ENCODE measurements around the gene ECSCR.
A peak's percentile ranks its signal among the peaks of the same experiment; 100 is the strongest.

Gene ECSCR

DNA sequence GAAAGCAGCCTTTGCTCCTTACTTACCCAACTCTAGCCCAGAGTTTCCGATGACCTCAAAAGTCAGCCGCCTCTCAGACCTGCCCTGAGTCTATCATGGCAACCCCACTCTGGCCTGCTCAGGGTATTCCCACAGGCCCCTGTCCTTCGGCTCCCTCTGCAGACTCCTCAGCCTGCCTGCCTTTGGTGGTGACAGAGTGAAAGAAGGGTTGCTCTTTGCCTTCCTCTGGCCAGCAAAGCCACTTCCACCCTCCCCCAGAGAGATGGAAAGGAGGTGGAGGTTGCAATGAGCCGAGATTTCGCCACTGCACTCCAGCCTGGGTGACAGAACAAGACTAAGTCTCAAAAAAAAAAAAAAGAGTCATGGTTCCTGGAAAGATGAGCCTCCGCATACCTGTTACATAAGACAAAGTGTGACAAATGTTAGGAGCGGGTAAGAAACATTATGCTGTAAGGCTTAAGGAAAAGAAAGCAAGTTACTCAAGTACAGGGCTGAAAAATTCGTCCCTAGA lies 5.9 kb upstream of the ECSCR start:
- TF ChIP-seq CTCF (IDR thresholded peaks at IDR 0.05; ENCODE audit: low read length, missing control alignments), result no peak
- DNase-seq (ENCODE audit: low read depth), result no peak
- H3K4me3 ChIP-seq (replicated peaks; ENCODE audit: low read depth, low read length), result no peak overlapping the region

DNA sequence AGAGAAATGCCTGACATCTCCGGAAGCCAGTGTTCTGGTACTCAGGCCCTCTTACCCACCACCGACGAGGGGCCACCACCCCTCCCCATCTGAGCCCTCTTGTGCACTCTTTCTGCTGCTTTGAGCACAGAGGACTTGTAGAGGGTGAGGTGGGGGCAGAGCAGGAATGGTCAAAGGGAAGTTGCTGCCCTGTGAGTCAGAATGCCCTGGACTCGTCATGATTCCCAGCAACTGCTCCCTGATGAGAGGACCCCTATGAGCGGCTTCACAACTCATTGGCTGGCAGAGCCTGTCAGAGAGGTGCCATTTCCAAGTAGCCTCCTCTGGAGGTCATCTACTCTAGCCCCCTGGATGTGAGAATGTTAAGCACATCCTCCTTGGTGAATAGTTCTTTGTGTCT lies 845 bp downstream of the ECSCR start:
- peak overlapping the region; percentile 46 for H3K4me3 ChIP-seq (replicated peaks; ENCODE audit: low read depth, low read length)
- DNase-seq (ENCODE audit: low read depth), result peak; percentile 69

GRCh38 chr5:139461176-139461575 lies 1.4 kb downstream of the ECSCR start:
- peak overlapping the region; percentile 46 for H3K4me3 ChIP-seq (replicated peaks; ENCODE audit: low read depth, low read length)
- DNase-seq (ENCODE audit: low read depth), result no peak
- TF ChIP-seq CTCF (IDR thresholded peaks at IDR 0.05; ENCODE audit: low read length, missing control alignments), result no peak

More for the DNA sequence above, 845 bp downstream of the ECSCR start:
- no peak for TF ChIP-seq CTCF (IDR thresholded peaks at IDR 0.05; ENCODE audit: low read length, missing control alignments)

DNA sequence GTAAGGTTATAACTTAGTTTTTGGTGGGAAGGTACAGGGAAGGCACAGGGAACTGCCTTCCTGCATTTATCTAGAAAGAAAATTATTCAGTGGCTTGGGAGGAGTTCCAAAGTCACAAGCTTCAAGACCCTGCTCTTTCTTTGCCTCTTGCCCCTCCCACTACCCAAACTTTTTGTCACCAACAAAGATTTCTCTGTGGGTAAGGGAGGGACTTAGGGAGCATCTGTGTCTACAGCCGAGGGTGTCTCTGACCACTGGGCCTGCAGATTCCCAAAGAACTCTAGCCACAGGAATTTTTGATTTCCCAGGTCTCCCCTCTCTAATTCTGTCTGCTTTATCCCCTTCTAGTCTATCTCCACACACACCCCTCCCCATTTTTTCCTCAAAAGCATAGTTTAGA lies 2.1 kb downstream of the ECSCR start:
- no peak for TF ChIP-seq CTCF (IDR thresholded peaks at IDR 0.05; ENCODE audit: low read length, missing control alignments)
- no peak for DNase-seq (ENCODE audit: low read depth)
- H3K4me3 ChIP-seq (replicated peaks; ENCODE audit: low read depth, low read length), result no peak overlapping the region

DNA sequence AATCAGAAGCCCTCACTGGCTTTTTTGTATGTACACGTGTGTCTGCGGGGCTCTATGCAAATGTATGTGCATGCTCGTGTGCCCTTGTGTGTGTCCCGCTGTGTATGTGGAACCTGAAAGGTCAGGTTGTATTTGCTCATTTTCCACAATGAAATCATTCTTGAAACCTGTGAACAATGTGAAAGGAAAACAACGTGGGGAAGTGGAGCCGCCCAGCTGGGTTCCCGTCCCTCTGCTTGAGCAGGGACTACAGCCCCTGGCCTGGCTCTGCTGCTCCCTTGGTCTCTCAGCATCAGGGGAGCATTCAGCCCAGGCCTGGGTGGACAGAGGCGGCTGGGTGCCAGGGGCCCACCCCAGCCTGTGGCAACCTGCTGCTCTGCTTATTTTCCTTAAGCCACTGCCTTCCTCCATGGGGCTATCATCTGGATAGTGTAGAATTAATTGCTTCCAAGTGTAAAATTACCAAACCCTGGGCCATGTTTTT lies 3.0 kb downstream of the ECSCR start:
- no peak overlapping the region for H3K4me3 ChIP-seq (replicated peaks; ENCODE audit: low read depth, low read length)
- DNase-seq (ENCODE audit: low read depth), result no peak
- no peak for TF ChIP-seq CTCF (IDR thresholded peaks at IDR 0.05; ENCODE audit: low read length, missing control alignments)

GRCh38 chr5:139458580-139459407 lies 3.7 kb downstream of the ECSCR start:
- DNase-seq (ENCODE audit: low read depth), result peak; percentile 67
- no peak for TF ChIP-seq CTCF (IDR thresholded peaks at IDR 0.05; ENCODE audit: low read length, missing control alignments)
- H3K4me3 ChIP-seq (replicated peaks; ENCODE audit: low read depth, low read length), result no peak overlapping the region
